Upper lobe of left lung (tissue), 4 donors: ENCODE measurements around the gene ANKDD1A.

Experiments
- POLR2A ChIP-seq, 4 donors: fragments of 450-650 bp; IDR thresholded peaks; one replicate each; pipeline ENCODE4 v1.5.1; 2016 to 2017; ENCODE audit warnings: antibody characterized with exemption in 4 of 4, mild to moderate bottlenecking in 2 of 4
- POLR2AphosphoS5 ChIP-seq, 2 donors: sonication (generic); formaldehyde crosslinking; IDR thresholded peaks; one replicate each; pipeline ENCODE4 v1.5.1; 2017; ENCODE audit warnings: antibody characterized with exemption in 2 of 2
- TF ChIP-seq, protein P1 (sequence below), 6 experiments: fragments of 450-650 bp in 4 of 6; fragments of 200-600 bp in 2 of 6; sonication (generic) in 2 of 6; IDR thresholded peaks; one replicate each; pipeline ENCODE4 v1.5.1; 2016 to 2019; ENCODE audit warnings: antibody characterized with exemption in 6 of 6

DNA sequence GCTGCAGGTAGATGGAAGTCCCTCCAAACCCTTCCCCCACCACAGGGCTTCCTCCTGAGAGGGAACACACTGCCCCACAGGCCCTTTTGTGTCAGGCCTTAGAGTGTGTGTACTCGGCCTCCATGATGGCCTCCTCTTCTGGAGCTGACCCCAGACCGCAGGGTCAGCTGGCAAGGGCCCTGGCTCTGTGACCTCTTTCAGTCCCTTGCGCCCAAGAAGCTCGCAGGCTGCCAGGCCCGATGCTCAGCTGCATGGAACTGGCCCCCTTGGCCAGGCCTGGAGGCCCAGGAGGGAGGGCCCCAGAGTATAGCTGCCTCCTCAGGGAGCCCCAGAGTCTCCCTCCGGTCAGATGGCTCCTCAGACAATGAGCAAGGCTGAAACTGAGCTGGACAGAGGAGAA is 23.4 kb upstream of the ANKDD1A start:
- TF ChIP-seq, protein P1, sequence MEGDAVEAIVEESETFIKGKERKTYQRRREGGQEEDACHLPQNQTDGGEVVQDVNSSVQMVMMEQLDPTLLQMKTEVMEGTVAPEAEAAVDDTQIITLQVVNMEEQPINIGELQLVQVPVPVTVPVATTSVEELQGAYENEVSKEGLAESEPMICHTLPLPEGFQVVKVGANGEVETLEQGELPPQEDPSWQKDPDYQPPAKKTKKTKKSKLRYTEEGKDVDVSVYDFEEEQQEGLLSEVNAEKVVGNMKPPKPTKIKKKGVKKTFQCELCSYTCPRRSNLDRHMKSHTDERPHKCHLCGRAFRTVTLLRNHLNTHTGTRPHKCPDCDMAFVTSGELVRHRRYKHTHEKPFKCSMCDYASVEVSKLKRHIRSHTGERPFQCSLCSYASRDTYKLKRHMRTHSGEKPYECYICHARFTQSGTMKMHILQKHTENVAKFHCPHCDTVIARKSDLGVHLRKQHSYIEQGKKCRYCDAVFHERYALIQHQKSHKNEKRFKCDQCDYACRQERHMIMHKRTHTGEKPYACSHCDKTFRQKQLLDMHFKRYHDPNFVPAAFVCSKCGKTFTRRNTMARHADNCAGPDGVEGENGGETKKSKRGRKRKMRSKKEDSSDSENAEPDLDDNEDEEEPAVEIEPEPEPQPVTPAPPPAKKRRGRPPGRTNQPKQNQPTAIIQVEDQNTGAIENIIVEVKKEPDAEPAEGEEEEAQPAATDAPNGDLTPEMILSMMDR (IDR thresholded peaks at IDR 0.05) = no peak
- no peak for TF ChIP-seq POLR2A (IDR thresholded peaks at IDR 0.05)
- TF ChIP-seq POLR2AphosphoS5 (IDR thresholded peaks at IDR 0.05) = no peak
